A549 (cell line): Measurements from ENCODE around the gene GPLD1. TPM values are rescaled to one million over a fixed set of nuclear protein-coding genes. Genes with fewer than 3 reads are reported as not detected.

Experiments used
- ATAC-seq, 2 experiments: fragments of 200-7000 bp in 1 of 2; fragments of >200 bp in 1 of 2; cut with Nextera tagmentation in 1 of 2; cut with Tn5 transposase in 1 of 2; 3 replicates each; pipeline versions ENCODE4 v1.8.0 to v1.9.1; 2018 to 2020; ENCODE audit warnings: mild to moderate bottlenecking in 1 of 2, moderate library complexity in 1 of 2
- CTCF ChIA-PET: fragments of 300-600 bp; sonication (Branson Sonifier 250); formaldehyde crosslinking; extraction: SDS; loops from one replicate; lab custom pipeline; 2021; ENCODE audit warnings: antibody characterized with exemption, inconsistent platforms; lab: Yijun Ruan, JAX
- POLR2A ChIA-PET: fragments of 350-600 bp; formaldehyde crosslinking; extraction: SDS; loops from one replicate; lab custom pipeline; 2021; ENCODE audit warnings: antibody characterized with exemption, inconsistent platforms; lab: Yijun Ruan, JAX
- DNase-seq, 2 experiments: peaks; one replicate each; pipeline versions ENCODE4 v3.0.0 to v3.0.0-alpha.2; 2011 to 2016; ENCODE audit warnings: low read depth in 1 of 2, low spot score in 1 of 2
- FAIRE-seq: peaks from 2 replicates; lab custom pipeline; 2011; peaks lifted over from hg19 to GRCh38; lab: Jason Lieb, UNC
- H3K27ac ChIP-seq, 2 experiments: fragments of >200 bp; sonication (Bioruptor Twin); formaldehyde crosslinking; 3 replicates each; pipeline ENCODE4 v1.5.1; 2016 to 2017
- H3K4me1 ChIP-seq: fragments of >200 bp; sonication (Bioruptor Twin); formaldehyde crosslinking; 3 replicates; pipeline ENCODE4 v1.6.1; 2016
- H3K4me2 ChIP-seq: fragments of >200 bp; sonication (Bioruptor Twin); formaldehyde crosslinking; 3 replicates; pipeline ENCODE4 v1.6.1; 2016
- H3K4me3 ChIP-seq: fragments of >200 bp; sonication (Bioruptor Twin); formaldehyde crosslinking; 3 replicates; pipeline ENCODE4 v1.5.1; 2016
- H3K9me3 ChIP-seq: fragments of >200 bp; sonication (Bioruptor Twin); formaldehyde crosslinking; 3 replicates; pipeline ENCODE4 v1.6.1; 2016
- CHD4 ChIP-seq: fragments of 200-600 bp; sonication (generic); IDR thresholded peaks from 2 replicates; pipeline ENCODE4 v1.6.1; 2016; ENCODE audit warnings: antibody characterized with exemption, mild to moderate bottlenecking, borderline replicate concordance
- E2F6 ChIP-seq: IDR thresholded peaks from 2 replicates; pipeline ENCODE4 v1.6.1; 2012; ENCODE audit warnings: low read depth, borderline replicate concordance
- ESRRA ChIP-seq: fragments of 150-350 bp; IDR thresholded peaks from 2 replicates; pipeline ENCODE4 v1.6.1; 2014; ENCODE audit warnings: mild to moderate bottlenecking, low read length, borderline replicate concordance
- FOSL2 ChIP-seq, 2 experiments: fragments of 450-650 bp in 1 of 2; fragments of >200 bp in 1 of 2; sonication (Bioruptor Twin) in 1 of 2; formaldehyde crosslinking; IDR thresholded peaks; 2 replicates each; pipeline versions ENCODE4 v1.5.0 to v1.6.1; 2016 to 2020; ENCODE audit warnings: mild to moderate bottlenecking in 1 of 2, moderate library complexity in 1 of 2
- HOXB5 ChIP-seq: fragments of 250-450 bp; sonication (Bioruptor Pico); IDR thresholded peaks from 2 replicates; pipeline ENCODE4 v1.5.0; 2020; ENCODE audit warnings: mild to moderate bottlenecking, moderate library complexity
- JUN ChIP-seq, 2 experiments: fragments of >200 bp; sonication (Bioruptor Twin); formaldehyde crosslinking; IDR thresholded peaks; 2 replicates in 1 of 2; 3 replicates in 1 of 2; pipeline ENCODE4 v1.6.1; 2016 to 2017
- MAX ChIP-seq: IDR thresholded peaks from 2 replicates; pipeline ENCODE4 v1.6.1; 2012
- PHF8 ChIP-seq: fragments of 200-600 bp; sonication (generic); IDR thresholded peaks from 2 replicates; pipeline ENCODE4 v1.6.1; 2016; ENCODE audit warnings: low read depth, mild to moderate bottlenecking, antibody characterized with exemption, moderate library complexity, borderline replicate concordance
- POLR2A ChIP-seq: IDR thresholded peaks from 2 replicates; pipeline ENCODE4 v1.6.1; 2012; ENCODE audit warnings: mild to moderate bottlenecking, low read length
- POLR2AphosphoS2 ChIP-seq: conservative IDR thresholded peaks from 2 replicates; pipeline ENCODE4 v1.6.1; 2012; ENCODE audit warnings: low read length, improper control_type of control experiment, inconsistent platforms
- RCOR1 ChIP-seq: fragments of 150-350 bp; IDR thresholded peaks from 2 replicates; pipeline ENCODE4 v1.6.1; 2014; ENCODE audit warnings: antibody characterized with exemption, low read length, low read depth
- REST ChIP-seq: fragments of 200-600 bp; sonication (generic); IDR thresholded peaks from 2 replicates; pipeline ENCODE4 v1.6.1; 2016; ENCODE audit warnings: antibody characterized with exemption, mild to moderate bottlenecking, moderate library complexity
- SMC3 ChIP-seq: fragments of >200 bp; sonication (Bioruptor Twin); formaldehyde crosslinking; IDR thresholded peaks from 3 replicates; pipeline ENCODE4 v1.6.1; 2018; ENCODE audit warnings: inconsistent platforms
- SREBF2 ChIP-seq: fragments of 450-650 bp; IDR thresholded peaks from 2 replicates; pipeline ENCODE4 v1.6.1; 2014; ENCODE audit warnings: mild to moderate bottlenecking, moderate library complexity
- USF2 ChIP-seq: fragments of 450-650 bp; IDR thresholded peaks from 2 replicates; pipeline ENCODE4 v1.6.1; 2014; ENCODE audit warnings: antibody characterized with exemption
- ZSCAN20 ChIP-seq: fragments of 250-450 bp; sonication (Bioruptor Pico); IDR thresholded peaks from 2 replicates; pipeline ENCODE4 v1.8.0; 2022; ENCODE audit warnings: mild to moderate bottlenecking, moderate library complexity
- WGBS: methylation state at CpG from one replicate; pipeline ENCODE4 v1.1.6; 2017; ENCODE audit errors: missing lambda C conversion rate; 5-methylcytosine and 5-hydroxymethylcytosine counted together
- polyA plus RNA-seq, 4 experiments: library from polyadenylated mRNA; depleted of rRNA in 3 of 4; stranded (reverse); fragments of >200 nt; fragmentation: RNase III in 1 of 4; extraction: RNeasy Plus Mini Kit Qiagen cat#74134 plus additional on column Dnase treatment in 1 of 4; gene quantifications; 2 replicates in 3 of 4; 3 replicates in 1 of 4; pipeline ENCODE4 v1.2.3, GENCODE V29; 2011 to 2017
- TF ChIP-seq, protein P1 (sequence below): fragments of >200 bp; sonication (Bioruptor Twin); formaldehyde crosslinking; IDR thresholded peaks from 2 replicates; pipeline ENCODE4 v1.6.1; 2016
- TF ChIP-seq, protein P2 (sequence below): fragments of >200 bp; sonication (Bioruptor Twin); formaldehyde crosslinking; IDR thresholded peaks from 3 replicates; pipeline ENCODE4 v1.6.1; 2016

The GPLD1 gene
- polyA plus RNA-seq, 2 of the 4 experiments (the other 2 are of a cell fraction) = 1.3 to 2.6 TPM

DNA sequence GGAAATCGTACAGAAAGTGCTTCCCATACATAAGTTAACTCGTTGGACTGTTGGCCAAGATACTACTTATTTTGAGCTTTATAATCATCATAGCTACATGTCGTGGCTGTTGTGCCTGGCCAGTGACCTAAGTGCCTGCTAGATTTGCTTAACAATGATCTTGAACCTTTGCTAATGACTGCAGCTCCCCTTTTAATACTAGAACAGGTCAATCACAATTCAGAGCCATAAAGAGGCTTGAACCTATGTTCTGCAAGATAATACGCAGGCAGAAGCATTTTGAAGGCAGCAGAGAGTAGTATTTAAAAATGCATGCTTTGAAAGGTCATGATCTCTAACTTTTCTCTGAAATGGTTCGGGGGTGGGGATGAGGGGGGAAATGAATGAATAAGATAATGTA is 84.1 kb downstream of the GPLD1 start (continued):
- no peak for TF ChIP-seq REST
- no peak for TF ChIP-seq ESRRA
- TF ChIP-seq SMC3 = no peak
- no peak for TF ChIP-seq RCOR1

DNA sequence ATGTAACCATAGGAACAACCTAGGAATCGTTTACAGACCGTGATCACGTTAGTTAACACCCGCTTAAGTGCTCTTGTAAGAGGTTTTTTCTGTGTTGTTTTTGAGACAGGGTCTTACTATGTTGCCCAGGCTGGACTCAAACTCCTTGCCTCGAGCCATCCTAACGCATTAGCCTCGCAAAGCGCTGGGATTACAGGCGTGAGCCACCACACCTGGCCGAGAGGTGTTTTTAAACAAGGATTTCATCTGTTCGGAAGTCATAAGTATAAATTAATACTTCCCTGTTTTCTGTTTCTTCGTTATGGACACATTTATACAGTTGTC is 85.9 kb downstream of the GPLD1 start:
- peak overlapping the region; percentile 74 for H3K4me2 ChIP-seq
- POLR2A ChIA-PET = no interaction called here
- ATAC-seq = no peak
- TF ChIP-seq, protein P1, sequence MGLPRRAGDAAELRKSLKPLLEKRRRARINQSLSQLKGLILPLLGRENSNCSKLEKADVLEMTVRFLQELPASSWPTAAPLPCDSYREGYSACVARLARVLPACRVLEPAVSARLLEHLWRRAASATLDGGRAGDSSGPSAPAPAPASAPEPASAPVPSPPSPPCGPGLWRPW = no peak
- TF ChIP-seq POLR2AphosphoS2 = no peak
- TF ChIP-seq, all 56 proteins: peak for 0
- Histone ChIP-seq H3K9me3 (no peaks in the 10 kb centered on the region), H3K4me3 (peak overlapping the region; percentile 95), H3K27ac (peak overlapping the region; percentile 88 to 90), H3K4me1 (peaks cover 16% of the 10 kb centered on the region)
- no peak for FAIRE-seq
- CTCF ChIA-PET = interaction anchor here (0.5 to 1.3 kb wide), 2 partner anchors 28 to 43 kb away, joined by 3 to 4 read pairs; no protein-coding TSS in a partner anchor
- no peak for DNase-seq
- WGBS = 3% methylated on average over 12 of the region's 12 CpGs

DNA sequence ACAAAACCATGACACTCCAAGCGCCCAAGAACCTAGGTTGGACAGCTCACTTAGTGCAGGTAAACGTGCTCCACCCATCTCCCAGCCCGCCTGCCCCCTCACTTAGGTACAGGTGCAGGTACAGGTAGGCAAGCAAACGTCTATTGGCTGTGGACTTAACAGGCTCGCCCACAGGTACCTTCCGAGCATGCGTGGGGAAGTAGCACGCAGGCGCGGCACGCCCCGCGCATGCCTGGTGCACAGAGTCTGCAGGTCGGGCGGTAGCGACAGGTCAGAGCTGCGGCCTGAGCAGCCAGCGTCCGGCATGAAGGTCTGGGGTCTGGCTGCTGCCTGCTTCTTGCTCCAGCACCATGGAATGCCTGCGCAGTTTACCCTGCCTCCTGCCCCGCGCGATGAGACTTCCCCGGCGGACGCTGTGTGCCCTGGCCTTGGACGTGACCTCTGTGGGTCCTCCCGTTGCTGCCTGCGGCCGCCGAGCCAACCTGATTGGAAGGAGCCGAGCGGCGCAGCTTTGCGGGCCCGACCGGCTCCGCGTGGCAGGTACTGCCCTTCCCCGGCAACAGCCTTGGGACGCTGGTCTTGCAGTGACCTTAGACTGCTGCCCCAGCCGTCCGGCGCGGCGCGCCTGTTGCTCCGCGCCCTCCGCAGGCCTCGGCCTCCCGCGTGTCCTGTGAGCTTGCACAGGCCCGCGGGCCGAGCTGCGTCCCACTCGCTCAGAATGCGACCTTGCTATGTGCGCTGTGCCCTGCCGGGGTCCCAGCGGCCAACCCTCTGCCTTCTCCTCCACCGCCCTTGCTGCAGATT is 86.5 kb downstream of the GPLD1 start, which contains the start of gene MRS2:
Gene MRS2, plus strand, starts transcription at position 240 of the 804 bp plus-strand sequence. Its CDS starts 111 bp downstream, at position 351.
- Histone ChIP-seq H3K9me3 (no peaks in the 10 kb centered on the region), H3K4me3 (peak within 1 kb of the TSS; percentile 95), H3K4me1 (peaks cover 16% of the 10 kb centered on the region), H3K4me2 (peak within 1 kb of the TSS; percentile 74), H3K27ac (peak within 1 kb of the TSS; percentile 88 to 90)
- peak; percentile 94 for TF ChIP-seq POLR2A
- TF ChIP-seq PHF8 = peak; percentile 37; the same call in 1 of the 2 replicates
- TF ChIP-seq SREBF2 = no peak
- TF ChIP-seq, protein P2, sequence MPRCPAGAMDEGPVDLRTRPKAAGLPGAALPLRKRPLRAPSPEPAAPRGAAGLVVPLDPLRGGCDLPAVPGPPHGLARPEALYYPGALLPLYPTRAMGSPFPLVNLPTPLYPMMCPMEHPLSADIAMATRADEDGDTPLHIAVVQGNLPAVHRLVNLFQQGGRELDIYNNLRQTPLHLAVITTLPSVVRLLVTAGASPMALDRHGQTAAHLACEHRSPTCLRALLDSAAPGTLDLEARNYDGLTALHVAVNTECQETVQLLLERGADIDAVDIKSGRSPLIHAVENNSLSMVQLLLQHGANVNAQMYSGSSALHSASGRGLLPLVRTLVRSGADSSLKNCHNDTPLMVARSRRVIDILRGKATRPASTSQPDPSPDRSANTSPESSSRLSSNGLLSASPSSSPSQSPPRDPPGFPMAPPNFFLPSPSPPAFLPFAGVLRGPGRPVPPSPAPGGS = peak; percentile 76; the same call in 2 of the 3 replicates
- TF ChIP-seq CHD4 = no peak
- TF ChIP-seq JUN (IDR thresholded peaks at IDR 0.05) = peak in 1 of 2 experiments; percentile 37; a peak in 1 of 5 replicates
- peak; percentile 66 for TF ChIP-seq MAX
- peak; percentile 63 to 86 for DNase-seq
- FAIRE-seq = no peak
- peak; percentile 99 for ATAC-seq
- CTCF ChIA-PET = interaction anchor here (0.5 to 1.3 kb wide), 2 partner anchors 29 to 43 kb away, joined by 3 to 4 read pairs; no protein-coding TSS in a partner anchor
- POLR2A ChIA-PET = interaction anchor here (1.0 kb wide), 1 partner anchor 43 kb away, joined by 4 read pairs; no protein-coding TSS in a partner anchor
- 0% methylated on average over 20 of the region's 63 CpGs for WGBS

DNA sequence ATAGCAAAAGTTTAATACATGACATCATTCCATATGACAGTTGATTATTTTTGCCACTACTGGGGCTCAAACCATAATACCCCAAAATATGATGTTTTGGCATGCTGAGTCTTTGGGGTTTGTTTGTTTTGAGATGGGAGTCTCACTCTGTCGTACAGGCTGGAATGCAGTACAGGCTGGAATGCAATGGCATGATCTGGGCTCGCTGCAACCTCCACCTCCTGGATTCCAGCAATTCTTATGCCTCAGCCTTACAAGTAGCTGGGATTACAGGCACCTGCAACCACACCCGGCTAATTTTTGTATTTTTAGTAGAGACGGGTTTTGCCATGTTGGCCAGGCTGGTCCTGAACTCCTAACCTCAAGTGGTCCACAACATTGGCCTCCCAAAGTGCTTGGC is 87.9 kb downstream of the GPLD1 start:
- H3K4me3 ChIP-seq = no peak overlapping the region
- peaks cover 7% of the 10 kb centered on the region for H3K9me3 ChIP-seq
- H3K27ac ChIP-seq = no peak overlapping the region
- no peak for FAIRE-seq
- 66% methylated on average over 4 of the region's 4 CpGs for WGBS
- CTCF ChIA-PET = no interaction called here
- no peak for TF ChIP-seq USF2
- TF ChIP-seq E2F6 = no peak
- no peak for TF ChIP-seq ESRRA
- TF ChIP-seq CHD4 = no peak
- no peak for TF ChIP-seq FOSL2 (IDR thresholded peaks at IDR 0.05)
- no peak for TF ChIP-seq FOSL2 (CRISPR knock-in tag; IDR thresholded peaks at IDR 0.05)
- TF ChIP-seq HOXB5 (CRISPR knock-in tag) = no peak
- TF ChIP-seq ZSCAN20 = no peak
- POLR2A ChIA-PET = no interaction called here
- ATAC-seq = no peak
- H3K4me2 ChIP-seq = no peak overlapping the region
- peaks cover 16% of the 10 kb centered on the region for H3K4me1 ChIP-seq
- no peak for DNase-seq
